ENCODE results near the gene RBM26. TPM values are rescaled to one million over a fixed set of nuclear protein-coding genes. Genes with fewer than 3 reads are reported as not detected.
"Not testable (repeated sequence)": the region's sequence is repeated elsewhere in the genome, so short reads cannot be mapped to it uniquely, and the experiment has no call there.

The RBM26 gene
- total RNA-seq, 4 donors from 2014 or later: 14.9 to 44.8 (median 23.1) TPM

- ATAC-seq: no peak
- intact Hi-C loops (cut with DNase I; ENCODE audit: low total_unique reads): no loop called here
- TF ChIP-seq POLR2A (IDR thresholded peaks at IDR 0.05): no peak
- TF ChIP-seq CTCF (IDR thresholded peaks at IDR 0.05 in 4 of 5, conservative IDR thresholded peaks at IDR 0.05 in 1 of 5): no peak
These were observed 123.5 kb downstream of the RBM26 start for GRCh38 chr13:79282508-79282907.

GRCh38 chr13:79281339-79281747 lies 124.7 kb downstream of the RBM26 start:
- no peak for DNase-seq
- TF ChIP-seq POLR2A (IDR thresholded peaks at IDR 0.05) (no peak), CTCF (IDR thresholded peaks at IDR 0.05 in 4 of 5, conservative IDR thresholded peaks at IDR 0.05 in 1 of 5) (no peak)
- H3K27me3 ChIP-seq: no peaks in the 10 kb centered on the region
- no peaks in the 10 kb centered on the region for H3K4me1 ChIP-seq
- in situ Hi-C loops (cut with MboI; ENCODE audit: low sequenced_read_pairs in 4 of 4): no loop called here
- H3K27ac ChIP-seq: no peak overlapping the region
- H3K4me3 ChIP-seq: no peak overlapping the region
- no peaks in the 10 kb centered on the region for H3K36me3 ChIP-seq
- ATAC-seq: no peak
- H3K9me3 ChIP-seq: no peaks in the 10 kb centered on the region
- intact Hi-C loops (cut with DNase I; ENCODE audit: low total_unique reads): no loop called here

More at GRCh38 chr13:79282508-79282907, 123.5 kb downstream of the RBM26 start:
- no peak overlapping the region for H3K4me3 ChIP-seq
- no peak overlapping the region for H3K27ac ChIP-seq
- no peaks in the 10 kb centered on the region for H3K9me3 ChIP-seq
- H3K36me3 ChIP-seq: no peaks in the 10 kb centered on the region
- DNase-seq: no peak
- in situ Hi-C loops (cut with MboI; ENCODE audit: low sequenced_read_pairs in 4 of 4): no loop called here
- no peaks in the 10 kb centered on the region for H3K4me1 ChIP-seq
- no peaks in the 10 kb centered on the region for H3K27me3 ChIP-seq

- intact Hi-C loops (cut with DNase I; ENCODE audit: low total_unique reads); ATAC-seq; H3K4me1 ChIP-seq; H3K27ac ChIP-seq; in situ Hi-C loops (cut with MboI; ENCODE audit: low sequenced_read_pairs in 4 of 4); H3K9me3 ChIP-seq; H3K36me3 ChIP-seq; H3K27me3 ChIP-seq; DNase-seq; H3K4me3 ChIP-seq: not testable (repeated sequence)
These were observed 126.3 kb downstream of the RBM26 start for GRCh38 chr13:79279735-79280134.

GRCh38 chr13:79273045-79273444 lies 133.0 kb downstream of the RBM26 start:
- Histone ChIP-seq H3K4me1 (no peaks in the 10 kb centered on the region), H3K27me3 (no peaks in the 10 kb centered on the region), H3K9me3 (no peaks in the 10 kb centered on the region), H3K27ac (no peak overlapping the region), H3K4me3 (no peak overlapping the region), H3K36me3 (no peaks in the 10 kb centered on the region)
- DNase-seq (no peak), ATAC-seq (no peak)
- intact Hi-C loops (cut with DNase I; ENCODE audit: low total_unique reads): no loop called here
- in situ Hi-C loops (cut with MboI; ENCODE audit: low sequenced_read_pairs in 4 of 4): no loop called here
- TF ChIP-seq POLR2A (IDR thresholded peaks at IDR 0.05): no peak
- no peak for TF ChIP-seq CTCF (IDR thresholded peaks at IDR 0.05 in 4 of 5, conservative IDR thresholded peaks at IDR 0.05 in 1 of 5)

- intact Hi-C loops (cut with DNase I; ENCODE audit: low total_unique reads) (no loop called here), in situ Hi-C loops (cut with MboI; ENCODE audit: low sequenced_read_pairs in 4 of 4) (no loop called here)
- TF ChIP-seq CTCF (IDR thresholded peaks at IDR 0.05 in 4 of 5, conservative IDR thresholded peaks at IDR 0.05 in 1 of 5): no peak
- TF ChIP-seq POLR2A (IDR thresholded peaks at IDR 0.05): no peak
- DNase-seq (no peak), ATAC-seq (no peak)
- Histone ChIP-seq H3K27me3 (no peaks in the 10 kb centered on the region), H3K4me1 (no peaks in the 10 kb centered on the region), H3K27ac (no peak overlapping the region), H3K9me3 (no peaks in the 10 kb centered on the region), H3K4me3 (no peak overlapping the region), H3K36me3 (no peaks in the 10 kb centered on the region)
These were observed 134.4 kb downstream of the RBM26 start for GRCh38 chr13:79271616-79272015.
